NB4 (cell line): ENCODE results near the gene HS6ST3.

ENCODE experiments used
- MAX ChIP-seq: IDR thresholded peaks from 2 replicates; pipeline ENCODE4 v1.6.1; 2011; ENCODE audit warnings: low read depth, low read length
- MYC ChIP-seq: IDR thresholded peaks from 2 replicates; pipeline ENCODE4 v1.6.1; 2011; ENCODE audit warnings: low read depth, low read length
- POLR2A ChIP-seq: IDR thresholded peaks from 2 replicates; pipeline ENCODE4 v1.6.1; 2011; ENCODE audit warnings: mild to moderate bottlenecking; ENCODE audit not compliant: insufficient read length; ENCODE audit errors: extremely low read depth
- TF ChIP-seq, protein P1 (sequence below): IDR thresholded peaks from one replicate; pipeline ENCODE4 v1.5.1; 2012; ENCODE audit warnings: low read depth, low read length

DNA sequence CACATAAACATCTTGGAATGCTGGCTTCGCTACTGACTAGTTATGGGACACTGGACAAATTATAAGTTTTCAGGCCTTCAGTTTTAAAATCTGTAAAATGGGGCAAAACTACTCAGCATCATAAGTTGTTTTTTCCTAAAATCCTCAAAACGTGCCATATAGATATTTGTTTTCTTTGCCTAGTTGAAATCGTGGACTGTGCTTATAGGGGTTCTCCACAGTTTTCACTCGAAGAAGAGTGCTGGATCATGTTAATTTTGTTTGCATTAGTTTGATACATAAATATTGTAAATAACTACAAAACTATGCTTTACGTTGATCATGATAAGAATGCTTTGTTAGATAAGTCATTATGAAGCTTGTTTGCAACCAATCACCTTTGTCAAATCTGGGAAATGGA is 591.0 kb downstream of the HS6ST3 start:
- TF ChIP-seq POLR2A (no peak), MYC (no peak), MAX (no peak)
- TF ChIP-seq, protein P1, sequence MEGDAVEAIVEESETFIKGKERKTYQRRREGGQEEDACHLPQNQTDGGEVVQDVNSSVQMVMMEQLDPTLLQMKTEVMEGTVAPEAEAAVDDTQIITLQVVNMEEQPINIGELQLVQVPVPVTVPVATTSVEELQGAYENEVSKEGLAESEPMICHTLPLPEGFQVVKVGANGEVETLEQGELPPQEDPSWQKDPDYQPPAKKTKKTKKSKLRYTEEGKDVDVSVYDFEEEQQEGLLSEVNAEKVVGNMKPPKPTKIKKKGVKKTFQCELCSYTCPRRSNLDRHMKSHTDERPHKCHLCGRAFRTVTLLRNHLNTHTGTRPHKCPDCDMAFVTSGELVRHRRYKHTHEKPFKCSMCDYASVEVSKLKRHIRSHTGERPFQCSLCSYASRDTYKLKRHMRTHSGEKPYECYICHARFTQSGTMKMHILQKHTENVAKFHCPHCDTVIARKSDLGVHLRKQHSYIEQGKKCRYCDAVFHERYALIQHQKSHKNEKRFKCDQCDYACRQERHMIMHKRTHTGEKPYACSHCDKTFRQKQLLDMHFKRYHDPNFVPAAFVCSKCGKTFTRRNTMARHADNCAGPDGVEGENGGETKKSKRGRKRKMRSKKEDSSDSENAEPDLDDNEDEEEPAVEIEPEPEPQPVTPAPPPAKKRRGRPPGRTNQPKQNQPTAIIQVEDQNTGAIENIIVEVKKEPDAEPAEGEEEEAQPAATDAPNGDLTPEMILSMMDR = no peak
